Sigmoid colon (tissue), 7 donors: ENCODE data around the gene PKDCC. TPM values are rescaled to one million over a fixed set of nuclear protein-coding genes. Genes with fewer than 3 reads are reported as not detected.

Experiments used
- DNase-seq: peaks from one replicate; pipeline ENCODE4 v3.0.0-alpha.2; 2019
- H3K27ac ChIP-seq, 4 donors: fragments of 200-600 bp; sonication (generic); one replicate each; pipeline ENCODE4 v1.5.1; 2016 to 2019; ENCODE audit warnings: mild to moderate bottlenecking in 1 of 4
- H3K27me3 ChIP-seq, 3 donors: fragments of 200-600 bp; sonication (generic); one replicate each; pipeline ENCODE4 v1.5.1; 2019; ENCODE audit warnings: mild to moderate bottlenecking in 1 of 3
- H3K36me3 ChIP-seq, 4 donors: fragments of 200-600 bp; sonication (generic); one replicate each; pipeline ENCODE4 v1.5.1; 2016 to 2019
- H3K4me1 ChIP-seq, 4 donors: fragments of 200-600 bp; sonication (generic); one replicate each; pipeline ENCODE4 v1.5.1; 2017 to 2019
- H3K4me3 ChIP-seq, 4 donors: fragments of 200-600 bp; sonication (generic); one replicate each; pipeline ENCODE4 v1.5.1; 2017 to 2019; ENCODE audit warnings: mild to moderate bottlenecking in 2 of 4, moderate library complexity in 1 of 4
- H3K9me3 ChIP-seq, 4 donors: fragments of 200-600 bp in 3 of 4; sonication (generic) in 3 of 4; one replicate each; pipeline versions ENCODE4 v1.5.1 to v1.6.1; 2013 to 2019
- EP300 ChIP-seq, 4 donors: sonication (generic); formaldehyde crosslinking; IDR thresholded peaks; one replicate each; pipeline ENCODE4 v1.6.1; 2017; ENCODE audit warnings: antibody characterized with exemption in 4 of 4
- POLR2A ChIP-seq, 2 donors: fragments of 450-650 bp; IDR thresholded peaks; one replicate each; pipeline ENCODE4 v1.6.1; 2016; ENCODE audit warnings: antibody characterized with exemption in 2 of 2, mild to moderate bottlenecking in 2 of 2, moderate library complexity in 2 of 2
- POLR2AphosphoS5 ChIP-seq, 4 donors: sonication (generic); formaldehyde crosslinking; IDR thresholded peaks; one replicate each; pipeline ENCODE4 v1.6.1; 2017; ENCODE audit warnings: antibody characterized with exemption in 4 of 4
- WGBS, 2 donors: extraction: QIAGEN DNeasy Blood & Tissue Kit; methylation state at CpG; one replicate each; pipeline ENCODE4 v1.1.7; 2013; 5-methylcytosine and 5-hydroxymethylcytosine counted together
- intact Hi-C: fragments of 100-400 bp; cut with DNase I; formaldehyde crosslinking; loops from one replicate; pipeline ENCODE4 v1.15.1; 2023
- polyA plus RNA-seq, 3 donors: library from polyadenylated mRNA; stranded (reverse); fragments of 200-250 nt; gene quantifications; one replicate each; pipeline ENCODE4 v1.2.3, GENCODE V29; 2013
- total RNA-seq, 4 donors: library from RNA; depleted of rRNA; stranded (reverse); fragments of >200 nt; gene quantifications; one replicate each; pipeline ENCODE4 v1.1.0, GENCODE V29; 2016
- TF ChIP-seq, protein P1 (sequence below), 4 experiments: fragments of 450-650 bp in 3 of 4; fragments of 200-600 bp in 1 of 4; IDR thresholded peaks; one replicate each; pipeline ENCODE4 v1.5.1; 2016 to 2019; ENCODE audit warnings: antibody characterized with exemption in 4 of 4, mild to moderate bottlenecking in 3 of 4, moderate library complexity in 2 of 4
- donor health status: healthy with polysubstance abuse.
- donor health status: Bipolar disorder and iron deficiency.
- donor health status: healthy.

The PKDCC gene
- total and polyA plus RNA-seq, 7 donors, result 13.9 to 106 (median 67.7) TPM

DNA sequence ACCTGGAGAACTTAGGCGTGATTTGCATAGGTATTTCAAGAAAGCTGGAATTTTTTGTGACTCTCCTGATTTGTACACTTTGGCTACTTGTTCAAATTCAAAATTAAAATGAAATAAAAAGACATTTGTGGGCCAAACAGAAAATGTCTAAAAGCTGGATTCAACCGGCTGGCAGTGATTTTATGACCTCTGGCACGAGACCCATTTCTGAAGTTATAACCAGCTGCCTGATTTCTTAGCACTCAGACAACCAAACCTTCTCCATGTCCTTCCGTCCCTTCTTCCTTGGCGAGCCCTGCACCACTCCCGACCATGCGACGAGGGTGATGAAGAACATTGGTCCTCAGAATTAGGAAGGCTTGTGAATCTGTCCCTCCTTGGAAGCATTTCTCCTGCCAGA, 19.7 kb downstream of the PKDCC start:
- TF ChIP-seq POLR2AphosphoS5 (IDR thresholded peaks at IDR 0.05), result peak in 1 of 4 donors; percentile 10
- TF ChIP-seq POLR2A (IDR thresholded peaks at IDR 0.05), result no peak
- TF ChIP-seq, protein P1, sequence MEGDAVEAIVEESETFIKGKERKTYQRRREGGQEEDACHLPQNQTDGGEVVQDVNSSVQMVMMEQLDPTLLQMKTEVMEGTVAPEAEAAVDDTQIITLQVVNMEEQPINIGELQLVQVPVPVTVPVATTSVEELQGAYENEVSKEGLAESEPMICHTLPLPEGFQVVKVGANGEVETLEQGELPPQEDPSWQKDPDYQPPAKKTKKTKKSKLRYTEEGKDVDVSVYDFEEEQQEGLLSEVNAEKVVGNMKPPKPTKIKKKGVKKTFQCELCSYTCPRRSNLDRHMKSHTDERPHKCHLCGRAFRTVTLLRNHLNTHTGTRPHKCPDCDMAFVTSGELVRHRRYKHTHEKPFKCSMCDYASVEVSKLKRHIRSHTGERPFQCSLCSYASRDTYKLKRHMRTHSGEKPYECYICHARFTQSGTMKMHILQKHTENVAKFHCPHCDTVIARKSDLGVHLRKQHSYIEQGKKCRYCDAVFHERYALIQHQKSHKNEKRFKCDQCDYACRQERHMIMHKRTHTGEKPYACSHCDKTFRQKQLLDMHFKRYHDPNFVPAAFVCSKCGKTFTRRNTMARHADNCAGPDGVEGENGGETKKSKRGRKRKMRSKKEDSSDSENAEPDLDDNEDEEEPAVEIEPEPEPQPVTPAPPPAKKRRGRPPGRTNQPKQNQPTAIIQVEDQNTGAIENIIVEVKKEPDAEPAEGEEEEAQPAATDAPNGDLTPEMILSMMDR (IDR thresholded peaks at IDR 0.05), result no peak
- no peak for DNase-seq
- Histone ChIP-seq H3K4me3 (no peak overlapping the region), H3K9me3 (no peaks in the 10 kb centered on the region), H3K4me1 (peaks cover 0 to 58% (median 55%) of the 10 kb centered on the region in 4 donors), H3K36me3 (no peaks in the 10 kb centered on the region), H3K27ac (peak overlapping the region; percentile 45 to 96 (median 52)), H3K27me3 (no peaks in the 10 kb centered on the region)
- WGBS, 2 donors, result 25 to 61% methylated on average over 8 of the region's 8 CpGs
- intact Hi-C loops, result no loop called here

DNA sequence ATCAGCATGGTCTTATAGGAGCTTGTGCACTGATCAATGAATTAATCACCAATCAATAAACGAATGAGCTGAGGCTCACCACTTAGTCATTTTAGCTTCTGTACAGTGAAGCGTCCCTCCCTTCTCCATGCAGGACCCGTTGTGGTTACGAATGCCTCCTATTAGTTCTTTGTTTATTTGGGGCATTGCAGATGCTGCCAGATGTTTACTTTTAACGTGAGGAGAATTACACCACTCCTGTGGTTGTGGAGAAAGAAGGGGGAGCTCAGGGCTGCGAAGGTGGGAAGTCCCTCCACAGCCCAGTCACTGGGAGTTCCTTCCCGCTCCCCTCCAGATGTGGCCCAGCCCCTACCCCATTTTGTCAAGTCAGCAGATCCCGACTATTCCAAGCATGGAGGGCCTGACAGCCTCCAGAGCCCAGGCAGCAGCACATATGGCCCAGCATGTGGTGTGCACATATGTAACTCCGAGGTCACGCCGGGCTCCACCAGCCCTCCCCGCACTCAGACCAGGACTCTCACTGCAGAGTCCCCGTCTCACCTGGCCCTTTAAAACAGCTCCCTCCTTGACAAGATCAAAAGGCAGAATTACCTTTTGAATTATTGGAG, 20.9 kb downstream of the PKDCC start:
- Histone ChIP-seq H3K36me3 (no peaks in the 10 kb centered on the region), H3K27ac (peak overlapping the region in 3 of 4 donors; percentile 45 to 96 (median 58)), H3K4me1 (peaks cover 0 to 56% (median 52%) of the 10 kb centered on the region in 4 donors), H3K4me3 (no peak overlapping the region), H3K9me3 (no peaks in the 10 kb centered on the region), H3K27me3 (no peaks in the 10 kb centered on the region)
- intact Hi-C loops, result no loop called here
- WGBS, 2 donors, result 60 to 71% methylated on average over 13 of the region's 13 CpGs
- peak; percentile 53 for DNase-seq
- TF ChIP-seq POLR2AphosphoS5 (IDR thresholded peaks at IDR 0.05) (no peak), EP300 (IDR thresholded peaks at IDR 0.05) (no peak), POLR2A (IDR thresholded peaks at IDR 0.05) (no peak)
- TF ChIP-seq, protein P1 (IDR thresholded peaks at IDR 0.05), result no peak

DNA sequence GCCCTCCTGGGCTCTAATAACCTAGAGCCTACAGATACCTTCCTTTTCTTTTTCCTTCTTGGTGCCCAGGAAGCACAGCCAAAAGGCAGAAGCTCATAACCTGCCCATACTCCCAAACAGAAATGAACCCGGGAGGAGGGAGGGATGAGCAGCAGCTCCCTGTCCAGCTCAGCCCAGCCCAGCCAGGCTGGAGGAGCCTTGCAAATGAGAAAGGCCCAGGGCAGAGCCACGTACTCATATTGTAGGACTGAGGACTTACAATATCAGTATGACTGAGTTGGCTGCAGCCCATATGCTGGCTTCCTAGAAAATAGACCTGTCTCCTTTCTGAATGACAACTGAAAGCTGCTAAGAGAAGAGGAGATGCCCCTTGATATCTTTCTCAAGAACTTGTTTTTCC, 21.7 kb downstream of the PKDCC start:
- intact Hi-C loops, result no loop called here
- no peaks in the 10 kb centered on the region for H3K36me3 ChIP-seq
- no peak overlapping the region for H3K4me3 ChIP-seq
- no peaks in the 10 kb centered on the region for H3K27me3 ChIP-seq
- WGBS, 2 donors, result 68 to 85% methylated on average over 2 of the region's 2 CpGs
- no peak overlapping the region for H3K27ac ChIP-seq
- peak; percentile 37 for DNase-seq
- TF ChIP-seq, protein P1 (IDR thresholded peaks at IDR 0.05), result no peak
- TF ChIP-seq POLR2A (IDR thresholded peaks at IDR 0.05) (no peak), POLR2AphosphoS5 (IDR thresholded peaks at IDR 0.05) (no peak), EP300 (IDR thresholded peaks at IDR 0.05) (no peak)
- H3K9me3 ChIP-seq, result no peaks in the 10 kb centered on the region
- H3K4me1 ChIP-seq, result peaks cover 0 to 50% (median 45%) of the 10 kb centered on the region in 4 donors

DNA sequence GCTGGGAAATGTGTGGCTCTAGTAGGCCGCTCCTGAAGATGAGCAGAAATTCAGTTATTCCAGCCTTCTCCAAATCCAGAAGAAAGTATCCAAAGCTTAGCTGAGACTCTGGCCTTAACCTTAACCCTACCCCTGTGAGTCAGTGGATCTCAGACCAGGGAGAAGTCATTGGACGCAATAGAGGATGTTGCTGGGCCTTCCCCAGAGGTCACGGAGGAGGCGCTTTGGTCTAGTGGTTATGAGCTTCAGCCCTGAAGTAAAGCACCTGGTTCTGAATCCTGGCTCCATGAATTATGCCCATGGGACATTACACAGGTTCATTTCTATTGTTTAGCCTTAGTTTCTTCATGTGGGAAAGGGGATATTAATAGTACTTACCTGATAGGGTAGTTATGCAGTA, 24.0 kb downstream of the PKDCC start:
- WGBS, 2 donors, result 42 to 74% methylated on average over 4 of the region's 4 CpGs
- Histone ChIP-seq H3K4me3 (no peak overlapping the region), H3K36me3 (no peaks in the 10 kb centered on the region), H3K4me1 (peaks cover 0 to 46% (median 38%) of the 10 kb centered on the region in 4 donors), H3K27me3 (no peaks in the 10 kb centered on the region), H3K9me3 (no peaks in the 10 kb centered on the region), H3K27ac (peak overlapping the region in 1 of 4 donors; percentile 30)
- TF ChIP-seq POLR2A (IDR thresholded peaks at IDR 0.05) (no peak), POLR2AphosphoS5 (IDR thresholded peaks at IDR 0.05) (no peak), EP300 (IDR thresholded peaks at IDR 0.05) (no peak)
- TF ChIP-seq, protein P1 (IDR thresholded peaks at IDR 0.05), result no peak
- intact Hi-C loops, result no loop called here
- DNase-seq, result no peak
